Measurements from ENCODE around the gene OAS2.

OAS2 gene

DNA sequence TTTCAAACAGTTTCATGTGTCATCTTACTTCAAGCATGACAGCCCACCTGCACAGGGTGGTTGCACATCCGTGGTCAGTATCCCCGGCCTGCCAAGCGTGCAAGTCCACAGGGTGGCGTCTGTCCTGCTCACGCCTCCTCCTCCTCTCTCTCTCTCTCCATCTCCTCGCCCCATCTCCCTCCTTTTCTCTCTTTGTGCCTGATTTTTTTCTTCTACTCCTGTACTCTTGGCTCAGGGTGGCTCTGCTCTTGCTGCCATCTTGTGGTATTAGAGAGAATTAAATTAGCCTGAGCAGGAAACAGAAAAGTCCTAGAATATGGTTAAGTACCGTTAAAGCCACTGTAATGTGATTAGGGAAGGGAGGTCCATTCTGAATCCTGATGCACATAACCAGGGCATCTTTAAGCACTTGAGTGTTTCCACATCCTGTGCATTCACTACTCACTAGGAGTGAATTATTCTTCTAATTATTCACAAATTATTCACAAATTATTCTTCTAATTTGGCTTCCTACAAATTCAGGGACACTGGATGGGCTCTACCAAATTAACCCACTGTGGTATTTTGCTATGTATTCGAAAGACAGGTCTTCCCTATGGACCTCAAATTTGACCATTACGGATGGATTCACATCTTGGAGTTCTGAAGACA lies 52.7 kb downstream of the OAS2 start:
- H3K4me3 ChIP-seq (ENCODE audit: insufficient read depth, low read length, poor library complexity, severe bottlenecking) = no peak overlapping the region
- TF ChIP-seq, protein P1, sequence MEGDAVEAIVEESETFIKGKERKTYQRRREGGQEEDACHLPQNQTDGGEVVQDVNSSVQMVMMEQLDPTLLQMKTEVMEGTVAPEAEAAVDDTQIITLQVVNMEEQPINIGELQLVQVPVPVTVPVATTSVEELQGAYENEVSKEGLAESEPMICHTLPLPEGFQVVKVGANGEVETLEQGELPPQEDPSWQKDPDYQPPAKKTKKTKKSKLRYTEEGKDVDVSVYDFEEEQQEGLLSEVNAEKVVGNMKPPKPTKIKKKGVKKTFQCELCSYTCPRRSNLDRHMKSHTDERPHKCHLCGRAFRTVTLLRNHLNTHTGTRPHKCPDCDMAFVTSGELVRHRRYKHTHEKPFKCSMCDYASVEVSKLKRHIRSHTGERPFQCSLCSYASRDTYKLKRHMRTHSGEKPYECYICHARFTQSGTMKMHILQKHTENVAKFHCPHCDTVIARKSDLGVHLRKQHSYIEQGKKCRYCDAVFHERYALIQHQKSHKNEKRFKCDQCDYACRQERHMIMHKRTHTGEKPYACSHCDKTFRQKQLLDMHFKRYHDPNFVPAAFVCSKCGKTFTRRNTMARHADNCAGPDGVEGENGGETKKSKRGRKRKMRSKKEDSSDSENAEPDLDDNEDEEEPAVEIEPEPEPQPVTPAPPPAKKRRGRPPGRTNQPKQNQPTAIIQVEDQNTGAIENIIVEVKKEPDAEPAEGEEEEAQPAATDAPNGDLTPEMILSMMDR (IDR thresholded peaks at IDR 0.05; ENCODE audit: insufficient read depth, low read length, poor library complexity, severe bottlenecking) = peak; percentile 75
- TF ChIP-seq EZH2phosphoT487 (conservative IDR thresholded peaks at IDR 0.05; ENCODE audit: low read length) = no peak
- H3K27me3 ChIP-seq (ENCODE audit: low read length) = no peaks in the 10 kb centered on the region
- H3K27ac ChIP-seq (ENCODE audit: low read depth, low read length) = no peak overlapping the region
- no peaks in the 10 kb centered on the region for H4K20me1 ChIP-seq (ENCODE audit: low read depth, low read length)
- no peak overlapping the region for H2AFZ ChIP-seq (ENCODE audit: low read depth, low read length, severe bottlenecking)
- no peaks in the 10 kb centered on the region for H3K9me3 ChIP-seq (ENCODE audit: insufficient read depth, low read length)
- no peaks in the 10 kb centered on the region for H3K79me2 ChIP-seq (ENCODE audit: insufficient read depth, low read length)
- no peak overlapping the region for H3K9ac ChIP-seq (ENCODE audit: low read length)
- no peak overlapping the region for H3K4me2 ChIP-seq (ENCODE audit: low read depth, low read length, poor library complexity, severe bottlenecking)
- H3K36me3 ChIP-seq (ENCODE audit: low read length) = no peaks in the 10 kb centered on the region
- H3K9me2 ChIP-seq (replicated peaks; ENCODE audit: insufficient read depth, low read length) = no peaks in the 10 kb centered on the region
- no peaks in the 10 kb centered on the region for H3F3A ChIP-seq (ENCODE audit: insufficient read depth)

DNA sequence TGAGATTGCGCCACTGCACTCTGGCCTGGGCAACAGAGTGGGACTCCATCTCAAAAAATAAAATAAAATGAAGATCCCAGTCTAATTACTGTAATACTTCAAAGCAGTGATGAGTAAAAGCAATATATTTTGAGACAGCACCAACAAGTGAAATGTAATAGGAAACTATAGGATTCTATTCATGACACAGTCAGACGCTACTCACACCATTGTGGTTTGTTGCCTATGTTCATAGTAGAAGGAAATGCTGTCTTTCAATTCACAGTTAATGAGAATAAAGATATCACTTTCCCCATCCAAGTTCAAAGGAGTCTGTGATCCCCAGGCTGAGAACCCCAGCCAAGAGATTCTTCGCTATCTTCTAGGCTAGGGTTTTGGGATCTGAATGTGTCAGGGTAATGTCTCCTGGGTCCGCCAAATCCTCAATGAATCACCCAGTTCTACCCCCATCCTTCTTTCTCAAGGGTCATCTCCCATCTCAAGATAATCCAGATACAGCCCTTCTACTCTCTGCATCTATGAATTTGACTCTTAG lies 61.7 kb downstream of the OAS2 start:
- Histone ChIP-seq H3K27me3 (ENCODE audit: low read length) (no peaks in the 10 kb centered on the region), H3K4me3 (ENCODE audit: insufficient read depth, low read length, poor library complexity, severe bottlenecking) (no peak overlapping the region), H3K79me2 (ENCODE audit: insufficient read depth, low read length) (no peaks in the 10 kb centered on the region), H4K20me1 (ENCODE audit: low read depth, low read length) (no peaks in the 10 kb centered on the region), H3K4me2 (ENCODE audit: low read depth, low read length, poor library complexity, severe bottlenecking) (no peak overlapping the region), H3K27ac (ENCODE audit: low read depth, low read length) (no peak overlapping the region), H2AFZ (ENCODE audit: low read depth, low read length, severe bottlenecking) (no peak overlapping the region), H3K9me3 (ENCODE audit: insufficient read depth, low read length) (no peaks in the 10 kb centered on the region), H3K36me3 (ENCODE audit: low read length) (no peaks in the 10 kb centered on the region), H3K9me2 (replicated peaks; ENCODE audit: insufficient read depth, low read length) (no peaks in the 10 kb centered on the region), H3K9ac (ENCODE audit: low read length) (no peak overlapping the region), H3F3A (ENCODE audit: insufficient read depth) (no peaks in the 10 kb centered on the region)
- TF ChIP-seq EZH2phosphoT487 (conservative IDR thresholded peaks at IDR 0.05; ENCODE audit: low read length) = no peak
- TF ChIP-seq, protein P1 (IDR thresholded peaks at IDR 0.05; ENCODE audit: insufficient read depth, low read length, poor library complexity, severe bottlenecking) = no peak

DNA sequence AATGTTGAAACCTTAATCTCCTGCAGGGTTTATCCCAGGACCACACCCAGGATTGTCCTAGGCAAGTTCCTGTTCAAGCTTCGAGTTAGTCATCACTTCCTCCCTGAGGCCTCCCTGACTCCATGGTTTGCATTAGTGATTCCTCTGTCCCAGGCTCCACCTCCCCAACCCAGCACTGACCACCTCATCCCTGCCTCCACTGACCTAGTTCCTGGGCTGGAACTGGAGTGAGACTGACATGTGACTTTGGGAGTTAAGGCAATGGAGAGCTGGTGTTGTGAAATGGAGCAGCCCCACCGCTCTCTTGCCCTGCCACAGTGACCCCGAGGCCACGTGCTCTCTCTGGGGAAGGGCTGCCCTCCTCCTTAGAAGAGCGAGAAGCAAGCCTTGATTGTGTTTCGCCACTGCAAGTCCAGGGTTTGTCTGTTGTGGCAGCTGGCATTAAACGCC lies 62.4 kb downstream of the OAS2 start:
- Histone ChIP-seq H4K20me1 (ENCODE audit: low read depth, low read length) (no peaks in the 10 kb centered on the region), H2AFZ (ENCODE audit: low read depth, low read length, severe bottlenecking) (no peak overlapping the region), H3K79me2 (ENCODE audit: insufficient read depth, low read length) (no peaks in the 10 kb centered on the region), H3K4me3 (ENCODE audit: insufficient read depth, low read length, poor library complexity, severe bottlenecking) (no peak overlapping the region), H3K9me2 (replicated peaks; ENCODE audit: insufficient read depth, low read length) (no peaks in the 10 kb centered on the region), H3K27me3 (ENCODE audit: low read length) (no peaks in the 10 kb centered on the region), H3K27ac (ENCODE audit: low read depth, low read length) (no peak overlapping the region), H3K36me3 (ENCODE audit: low read length) (no peaks in the 10 kb centered on the region), H3K9me3 (ENCODE audit: insufficient read depth, low read length) (no peaks in the 10 kb centered on the region), H3K9ac (ENCODE audit: low read length) (no peak overlapping the region), H3K4me2 (ENCODE audit: low read depth, low read length, poor library complexity, severe bottlenecking) (no peak overlapping the region), H3F3A (ENCODE audit: insufficient read depth) (no peaks in the 10 kb centered on the region)
- no peak for TF ChIP-seq EZH2phosphoT487 (conservative IDR thresholded peaks at IDR 0.05; ENCODE audit: low read length)
- TF ChIP-seq, protein P1 (IDR thresholded peaks at IDR 0.05; ENCODE audit: insufficient read depth, low read length, poor library complexity, severe bottlenecking) = no peak

All from SU-DHL-6 (cell line).